Brain microvascular endothelial cell (primary cell): ENCODE results near the gene LPIN1.
"Not testable (repeated sequence)": the region's sequence is repeated elsewhere in the genome, so short reads cannot be mapped to it uniquely, and the experiment has no call there.

Experiments used
- DNase-seq: peaks from one replicate; pipeline ENCODE4 v3.0.0-alpha.2; 2020
- H3K27ac ChIP-seq: fragments of 250-450 bp; sonication (Bioruptor Pico); 2 replicates; pipeline ENCODE4 v1.5.1; 2020; ENCODE audit warnings: mild to moderate bottlenecking, moderate library complexity
- H3K27me3 ChIP-seq: fragments of 250-450 bp; sonication (Bioruptor Pico); replicated peaks from 2 replicates; pipeline ENCODE4 v1.5.1; 2020; ENCODE audit warnings: mild to moderate bottlenecking
- H3K36me3 ChIP-seq: fragments of 250-450 bp; sonication (Bioruptor Pico); replicated peaks from 2 replicates; pipeline ENCODE4 v1.5.1; 2020; ENCODE audit warnings: mild to moderate bottlenecking
- H3K4me3 ChIP-seq: 2 replicates; pipeline ENCODE4 v1.5.1; 2011; ENCODE audit warnings: low read depth, mild to moderate bottlenecking, control low read depth, low read length, moderate library complexity
- CTCF ChIP-seq: IDR thresholded peaks from 2 replicates; pipeline ENCODE4 v1.5.1; 2011; ENCODE audit warnings: low read depth, mild to moderate bottlenecking, moderate library complexity, low read length, control low read depth, inconsistent platforms; ENCODE audit errors: missing control alignments
- in situ Hi-C: cut with HindIII; loops from 2 replicates; pipeline ENCODE4 v1.10.0; 2017; ENCODE audit warnings: low sequenced_read_pairs, low pct_ligation_motif_present

Gene LPIN1

GRCh38 chr2:11758647-11759046 is 12.2 kb downstream of the LPIN1 start:
- no peak for TF ChIP-seq CTCF
- Histone ChIP-seq H3K27me3 (no peaks in the 10 kb centered on the region), H3K4me3 (no peak overlapping the region), H3K27ac (no peak overlapping the region), H3K36me3 (no peaks in the 10 kb centered on the region)
- in situ Hi-C loops = no loop called here
- DNase-seq = no peak

GRCh38 chr2:11759182-11759975 is 12.9 kb downstream of the LPIN1 start:
- H3K27me3 ChIP-seq, H3K36me3 ChIP-seq, in situ Hi-C loops, H3K27ac ChIP-seq, DNase-seq, H3K4me3 ChIP-seq: not testable (repeated sequence)

GRCh38 chr2:11761259-11761658 is 14.8 kb downstream of the LPIN1 start:
- no peak for TF ChIP-seq CTCF

GRCh38 chr2:11762031-11762430 is 15.6 kb downstream of the LPIN1 start:
- in situ Hi-C loops = no loop called here
- Histone ChIP-seq H3K27ac (no peak overlapping the region), H3K4me3 (no peak overlapping the region), H3K36me3 (peaks cover 12% of the 10 kb centered on the region), H3K27me3 (no peaks in the 10 kb centered on the region)
- TF ChIP-seq CTCF = no peak
- no peak for DNase-seq

More at GRCh38 chr2:11761259-11761658, 14.8 kb downstream of the LPIN1 start:
- peaks cover 5% of the 10 kb centered on the region for H3K36me3 ChIP-seq
- no peak for DNase-seq
- H3K27me3 ChIP-seq = no peaks in the 10 kb centered on the region
- no peak overlapping the region for H3K4me3 ChIP-seq
- no peak overlapping the region for H3K27ac ChIP-seq
- in situ Hi-C loops = no loop called here

- Histone ChIP-seq H3K36me3 (peaks cover 12% of the 10 kb centered on the region), H3K27me3 (no peaks in the 10 kb centered on the region), H3K27ac (no peak overlapping the region), H3K4me3 (no peak overlapping the region)
- in situ Hi-C loops = no loop called here
- no peak for DNase-seq
- no peak for TF ChIP-seq CTCF
Observed at GRCh38 chr2:11762799-11763461, 16.5 kb downstream of the LPIN1 start.

- Histone ChIP-seq H3K36me3 (peaks cover 12% of the 10 kb centered on the region), H3K27ac (no peak overlapping the region), H3K27me3 (no peaks in the 10 kb centered on the region), H3K4me3 (no peak overlapping the region)
- no peak for DNase-seq
- in situ Hi-C loops = no loop called here
- TF ChIP-seq CTCF = no peak
Observed at GRCh38 chr2:11764359-11764758, 17.9 kb downstream of the LPIN1 start.
